Measurements from ENCODE around the gene LPAR3. TPM values are rescaled to one million over a fixed set of nuclear protein-coding genes. Genes with fewer than 3 reads are reported as not detected.

The LPAR3 gene
- total RNA-seq, 1 donor from 2014 or later = 0.67 TPM

DNA sequence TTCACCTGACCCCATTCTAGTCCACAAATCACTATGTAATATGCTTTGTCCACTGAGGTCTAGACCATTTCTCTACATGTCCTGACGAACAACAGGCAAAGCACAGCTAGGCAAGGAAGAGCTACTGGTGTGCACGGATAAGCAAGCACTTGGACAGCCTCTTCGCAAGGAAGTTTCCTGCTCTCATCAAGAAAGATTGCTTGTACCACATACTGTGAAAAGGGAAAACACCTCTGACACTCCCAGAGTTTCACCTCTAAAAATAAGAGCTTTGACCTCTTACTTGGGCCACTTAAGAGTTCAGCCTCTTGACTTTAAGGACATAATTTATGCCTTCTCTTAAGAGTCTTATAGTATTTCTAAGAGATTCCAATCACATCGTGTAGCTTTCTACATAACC lies 36.0 kb upstream of the LPAR3 start:
- H3K9me3 Mint-ChIP-seq = no peaks in the 10 kb centered on the region
- DNase-seq (ENCODE audit: low spot score in 2 of 2, unreplicated experiment in 2 of 2) = no peak
- H3K4me3 Mint-ChIP-seq = no peak overlapping the region
- TF ChIP-seq, protein P1, sequence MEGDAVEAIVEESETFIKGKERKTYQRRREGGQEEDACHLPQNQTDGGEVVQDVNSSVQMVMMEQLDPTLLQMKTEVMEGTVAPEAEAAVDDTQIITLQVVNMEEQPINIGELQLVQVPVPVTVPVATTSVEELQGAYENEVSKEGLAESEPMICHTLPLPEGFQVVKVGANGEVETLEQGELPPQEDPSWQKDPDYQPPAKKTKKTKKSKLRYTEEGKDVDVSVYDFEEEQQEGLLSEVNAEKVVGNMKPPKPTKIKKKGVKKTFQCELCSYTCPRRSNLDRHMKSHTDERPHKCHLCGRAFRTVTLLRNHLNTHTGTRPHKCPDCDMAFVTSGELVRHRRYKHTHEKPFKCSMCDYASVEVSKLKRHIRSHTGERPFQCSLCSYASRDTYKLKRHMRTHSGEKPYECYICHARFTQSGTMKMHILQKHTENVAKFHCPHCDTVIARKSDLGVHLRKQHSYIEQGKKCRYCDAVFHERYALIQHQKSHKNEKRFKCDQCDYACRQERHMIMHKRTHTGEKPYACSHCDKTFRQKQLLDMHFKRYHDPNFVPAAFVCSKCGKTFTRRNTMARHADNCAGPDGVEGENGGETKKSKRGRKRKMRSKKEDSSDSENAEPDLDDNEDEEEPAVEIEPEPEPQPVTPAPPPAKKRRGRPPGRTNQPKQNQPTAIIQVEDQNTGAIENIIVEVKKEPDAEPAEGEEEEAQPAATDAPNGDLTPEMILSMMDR (IDR thresholded peaks at IDR 0.05; ENCODE audit: unreplicated experiment) = no peak
- no peak overlapping the region for H3K27ac Mint-ChIP-seq
- peaks cover 26% of the 10 kb centered on the region for H3K4me1 Mint-ChIP-seq
- H3K27me3 Mint-ChIP-seq (ENCODE audit: low read depth) = peaks cover 5% of the 10 kb centered on the region
- no peaks in the 10 kb centered on the region for H3K36me3 Mint-ChIP-seq

DNA sequence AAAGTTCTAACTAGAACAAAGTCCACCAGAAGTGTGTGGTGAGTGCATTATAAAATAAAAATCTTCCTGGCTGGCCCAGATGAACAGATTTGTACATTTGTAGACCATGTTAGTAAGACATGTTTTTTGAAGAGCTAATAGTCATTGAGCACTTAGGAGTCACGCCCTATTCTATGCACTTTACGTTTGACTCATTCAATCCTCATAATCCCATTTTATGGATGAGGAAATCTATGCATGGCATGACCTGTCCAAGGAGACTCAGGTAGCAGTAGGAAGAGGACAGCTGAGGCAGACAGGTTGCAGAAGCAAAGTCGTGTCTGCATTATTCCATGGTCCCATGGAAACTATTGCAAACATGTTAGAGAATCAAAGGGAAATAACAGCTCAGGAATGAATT lies 30.3 kb upstream of the LPAR3 start:
- Mint-ChIP-seq H3K27me3 (ENCODE audit: low read depth) (peaks cover 9% of the 10 kb centered on the region), H3K9me3 (no peaks in the 10 kb centered on the region), H3K27ac (no peak overlapping the region), H3K4me1 (no peaks in the 10 kb centered on the region), H3K36me3 (no peaks in the 10 kb centered on the region), H3K4me3 (no peak overlapping the region)
- TF ChIP-seq, protein P1 (IDR thresholded peaks at IDR 0.05; ENCODE audit: unreplicated experiment) = no peak
- no peak for DNase-seq (ENCODE audit: low spot score in 2 of 2, unreplicated experiment in 2 of 2)

DNA sequence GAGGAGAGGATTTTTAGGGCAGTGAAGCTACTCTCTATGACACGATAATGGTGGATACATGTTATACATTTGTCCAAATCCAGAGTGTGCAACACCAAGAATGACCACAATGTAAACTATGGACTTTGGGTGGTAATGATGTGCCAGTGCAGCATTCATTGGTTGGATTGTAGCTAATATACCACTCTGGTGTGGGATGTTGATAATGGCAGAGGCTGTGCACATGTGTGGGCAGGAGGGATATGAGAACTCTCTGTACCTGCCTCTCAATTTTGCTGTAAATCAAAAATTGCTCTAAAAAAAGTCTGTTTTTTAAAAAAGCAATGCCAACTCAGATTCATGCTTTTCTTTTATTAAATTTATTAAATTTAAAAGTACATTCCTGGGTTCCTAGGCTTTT lies 27.2 kb upstream of the LPAR3 start:
- no peaks in the 10 kb centered on the region for H3K36me3 Mint-ChIP-seq
- DNase-seq (ENCODE audit: low spot score in 2 of 2, unreplicated experiment in 2 of 2) = no peak
- TF ChIP-seq, protein P1 (IDR thresholded peaks at IDR 0.05; ENCODE audit: unreplicated experiment) = no peak
- peaks cover 9% of the 10 kb centered on the region for H3K27me3 Mint-ChIP-seq (ENCODE audit: low read depth)
- no peak overlapping the region for H3K4me3 Mint-ChIP-seq
- no peak overlapping the region for H3K27ac Mint-ChIP-seq
- no peaks in the 10 kb centered on the region for H3K4me1 Mint-ChIP-seq
- H3K9me3 Mint-ChIP-seq = no peaks in the 10 kb centered on the region

DNA sequence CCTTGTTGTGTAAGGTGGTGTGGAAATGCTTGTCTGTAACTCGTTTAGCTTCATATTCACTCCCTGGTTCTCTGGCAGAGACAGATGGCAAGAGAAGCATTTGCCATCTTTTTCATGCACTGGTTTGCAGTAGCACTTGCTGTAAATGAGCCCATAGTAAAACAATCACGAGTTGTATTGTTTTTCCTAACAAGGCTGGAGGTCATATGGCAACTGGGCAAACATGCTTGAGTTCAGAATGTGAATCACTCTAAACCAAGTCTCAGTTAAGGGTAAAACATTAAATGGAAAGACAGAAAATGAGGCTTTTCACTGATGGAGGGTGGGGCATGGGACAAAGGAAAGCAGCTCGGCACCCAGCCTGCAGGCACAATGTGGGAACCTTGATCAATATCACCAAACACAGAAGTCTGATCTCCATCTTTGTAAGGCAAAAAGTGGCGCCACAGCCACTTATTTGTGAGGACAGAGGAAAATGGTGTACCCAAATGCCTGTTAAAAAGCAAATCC lies 26.5 kb upstream of the LPAR3 start:
- Mint-ChIP-seq H3K27me3 (ENCODE audit: low read depth) (peaks cover 7% of the 10 kb centered on the region), H3K36me3 (no peaks in the 10 kb centered on the region), H3K4me1 (no peaks in the 10 kb centered on the region), H3K4me3 (no peak overlapping the region), H3K9me3 (no peaks in the 10 kb centered on the region), H3K27ac (no peak overlapping the region)
- no peak for DNase-seq (ENCODE audit: low spot score in 2 of 2, unreplicated experiment in 2 of 2)
- TF ChIP-seq, protein P1 (IDR thresholded peaks at IDR 0.05; ENCODE audit: unreplicated experiment) = no peak

DNA sequence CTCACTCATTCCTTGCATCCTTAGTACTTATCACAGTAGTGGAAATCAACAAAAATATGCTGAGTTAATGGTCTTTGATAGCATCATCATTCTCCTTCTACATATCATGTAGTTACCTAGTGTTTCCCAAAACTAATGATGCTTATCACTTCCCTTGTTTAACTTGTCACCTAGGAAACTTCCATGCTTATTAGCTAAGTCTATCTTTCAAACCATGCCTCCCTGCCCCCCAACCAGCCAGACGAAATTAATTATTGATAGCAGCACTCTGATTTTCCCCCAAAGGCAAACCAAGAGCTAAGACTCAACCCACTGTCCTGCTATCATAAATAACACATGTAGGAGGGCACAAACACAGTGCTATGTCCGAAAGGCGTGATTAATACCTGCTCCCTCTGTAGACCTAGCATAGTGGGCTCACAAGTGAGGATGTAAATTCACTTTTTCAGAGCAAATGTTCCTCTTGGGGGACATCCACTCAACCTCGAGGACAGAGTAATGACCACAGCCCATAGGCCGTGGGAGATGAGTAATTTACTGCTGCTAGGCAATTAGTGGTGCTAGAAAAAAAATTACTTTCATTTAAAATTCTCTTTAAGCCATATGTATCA lies 25.8 kb upstream of the LPAR3 start:
- H3K36me3 Mint-ChIP-seq = no peaks in the 10 kb centered on the region
- no peak overlapping the region for H3K4me3 Mint-ChIP-seq
- no peak for DNase-seq (ENCODE audit: low spot score in 2 of 2, unreplicated experiment in 2 of 2)
- H3K9me3 Mint-ChIP-seq = no peaks in the 10 kb centered on the region
- peaks cover under 1% of the 10 kb centered on the region for H3K4me1 Mint-ChIP-seq
- H3K27me3 Mint-ChIP-seq (ENCODE audit: low read depth) = peaks cover 7% of the 10 kb centered on the region
- H3K27ac Mint-ChIP-seq = no peak overlapping the region
- TF ChIP-seq, protein P1 (IDR thresholded peaks at IDR 0.05; ENCODE audit: unreplicated experiment) = no peak
